Fibroblast of skin of left biceps (primary cell): Measurements from ENCODE around the gene ZEB2.

Experiments used
- DNase-seq, 2 experiments: peaks; one replicate each; pipeline ENCODE4 v3.0.0-alpha.2; 2013; ENCODE audit warnings: low read depth in 2 of 2

ZEB2 gene

GRCh38 chr2:144496092-144496976, 23.6 kb downstream of the ZEB2 start:
- DNase-seq: no peak

GRCh38 chr2:144495227-144496091, 24.5 kb downstream of the ZEB2 start:
- DNase-seq: no peak

- no peak for DNase-seq
These were observed 26.7 kb downstream of the ZEB2 start for GRCh38 chr2:144493027-144493809.

DNA sequence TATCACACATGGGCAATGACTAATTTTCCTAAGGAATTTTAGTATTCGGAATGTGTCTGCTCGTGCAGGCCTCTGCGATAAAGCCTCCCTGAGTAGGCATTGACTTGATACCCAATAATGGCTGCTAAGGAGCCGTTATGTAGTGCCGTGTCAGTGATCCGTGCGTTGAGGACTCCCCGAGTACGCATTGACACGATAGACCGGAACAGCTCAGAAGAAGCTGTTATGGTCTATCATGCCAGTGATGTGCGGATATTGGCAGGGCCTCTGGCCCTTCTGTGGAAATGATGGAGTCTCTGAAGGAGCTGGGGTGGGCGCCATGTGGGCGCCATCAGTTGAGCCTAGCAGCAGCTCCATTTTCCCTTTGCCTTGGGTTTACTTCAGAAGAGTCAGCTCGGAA, 29.1 kb downstream of the ZEB2 start:
- no peak for DNase-seq

DNA sequence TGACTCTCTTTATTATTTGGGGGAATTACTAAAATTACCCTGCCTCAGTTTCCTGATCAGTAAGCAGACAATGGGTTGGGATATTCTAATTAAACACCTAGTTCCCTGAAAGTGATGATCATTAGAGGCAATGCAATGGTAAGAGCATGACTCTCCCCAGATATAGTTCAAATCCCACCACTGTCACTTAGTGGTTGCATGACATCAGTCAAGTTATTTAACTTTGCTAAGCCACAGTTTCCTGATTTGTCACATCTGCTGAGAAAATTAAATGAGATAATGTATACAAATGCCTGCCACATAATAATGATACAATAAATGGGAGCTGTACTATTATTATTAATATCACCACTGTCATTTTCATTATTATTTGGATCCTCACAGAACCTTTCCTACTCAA, 29.9 kb downstream of the ZEB2 start:
- no peak for DNase-seq

DNA sequence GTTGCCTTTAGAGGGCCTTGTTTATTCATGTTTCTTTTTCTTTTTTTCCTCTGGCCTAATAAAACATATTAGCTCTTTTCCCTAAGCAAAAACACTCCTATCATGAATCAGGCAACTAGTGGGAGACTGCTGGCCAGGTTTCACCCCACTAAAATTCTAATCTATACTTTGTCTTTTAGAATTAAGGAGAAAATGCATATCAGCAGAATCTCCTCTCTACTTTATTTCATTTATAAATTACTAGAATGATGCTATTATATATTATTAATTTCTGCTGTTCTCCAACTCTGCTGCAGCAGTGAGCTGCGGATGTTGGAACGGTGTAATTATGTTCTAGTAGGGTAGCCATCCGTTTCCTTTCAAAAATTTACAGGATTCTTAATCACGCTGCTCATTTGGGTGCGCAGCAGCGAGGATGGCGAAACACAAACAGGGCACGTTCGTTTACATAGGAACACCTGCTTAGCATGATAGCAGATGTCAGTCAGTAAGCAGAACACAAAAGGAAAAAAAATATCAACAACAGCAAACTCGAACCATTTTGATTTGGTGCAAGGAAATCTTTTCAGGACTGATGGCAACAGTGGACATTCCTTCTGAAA, 30.5 kb downstream of the ZEB2 start:
- DNase-seq: no peak

GRCh38 chr2:144484201-144484948, 35.5 kb downstream of the ZEB2 start:
- no peak for DNase-seq

- DNase-seq: no peak
These were observed 38.3 kb downstream of the ZEB2 start for GRCh38 chr2:144481666-144482065.

GRCh38 chr2:144481109-144481508, 38.8 kb downstream of the ZEB2 start:
- DNase-seq: no peak

- no peak for DNase-seq
These were observed 39.6 kb downstream of the ZEB2 start for GRCh38 chr2:144480285-144480684.

DNA sequence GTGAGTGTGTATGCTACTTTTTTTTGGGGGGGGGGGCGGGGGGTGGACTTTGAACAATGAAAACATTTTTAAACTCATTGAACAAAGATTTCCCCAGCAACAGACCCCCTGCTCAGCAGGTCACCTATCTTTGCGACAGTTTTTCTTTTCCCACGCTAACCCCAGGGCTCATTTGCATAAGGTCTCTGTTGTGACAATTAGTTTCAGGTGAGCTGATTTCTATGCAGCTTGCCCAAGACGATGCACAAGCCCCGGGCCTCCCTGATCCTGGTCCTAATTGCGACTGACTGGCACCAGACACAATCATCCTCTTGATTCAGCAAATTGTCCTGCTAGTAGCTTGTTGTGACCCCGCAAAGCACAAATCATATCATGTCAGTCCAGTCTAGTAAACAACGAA, 40.3 kb downstream of the ZEB2 start:
- DNase-seq: no peak

DNA sequence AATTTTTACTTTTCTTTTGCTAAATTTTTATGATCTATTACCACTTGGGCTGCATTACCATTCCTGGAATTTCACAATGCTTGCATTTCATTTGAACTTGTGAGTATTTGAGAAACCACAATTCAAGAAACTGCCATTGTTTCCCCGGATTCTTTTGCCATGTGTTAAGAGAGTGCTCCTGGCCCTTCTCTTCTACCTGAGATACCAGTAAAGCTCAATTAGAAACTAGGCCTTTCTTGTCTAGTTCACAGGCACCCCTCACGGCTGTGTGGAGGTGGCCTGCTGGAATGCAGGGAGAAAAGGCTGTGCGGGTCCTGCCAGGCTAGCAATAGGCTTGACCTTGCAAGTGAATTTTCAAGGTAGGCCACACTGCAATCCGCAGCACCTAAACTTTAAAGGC, 40.8 kb downstream of the ZEB2 start:
- peak in 1 of 2 experiments; percentile 42 for DNase-seq

DNA sequence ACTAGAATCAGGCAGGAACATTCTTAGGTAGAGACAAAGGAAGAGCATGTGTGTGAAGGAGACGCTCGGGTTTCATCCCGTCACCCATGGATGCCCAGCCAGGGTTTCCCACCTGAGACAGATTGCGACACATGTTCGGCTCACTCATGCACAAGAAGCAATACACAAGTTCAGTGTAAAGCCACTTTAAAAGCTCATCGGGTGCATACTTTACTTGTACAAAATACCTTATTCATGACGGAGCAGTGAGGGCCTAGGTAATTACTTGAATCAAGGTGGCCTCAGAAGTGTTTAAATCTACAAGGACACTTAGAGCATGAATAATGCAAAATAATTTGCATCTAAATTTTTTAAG, 42.0 kb downstream of the ZEB2 start:
- no peak for DNase-seq

- DNase-seq: no peak
These were observed 42.5 kb downstream of the ZEB2 start for GRCh38 chr2:144477281-144477956.

DNA sequence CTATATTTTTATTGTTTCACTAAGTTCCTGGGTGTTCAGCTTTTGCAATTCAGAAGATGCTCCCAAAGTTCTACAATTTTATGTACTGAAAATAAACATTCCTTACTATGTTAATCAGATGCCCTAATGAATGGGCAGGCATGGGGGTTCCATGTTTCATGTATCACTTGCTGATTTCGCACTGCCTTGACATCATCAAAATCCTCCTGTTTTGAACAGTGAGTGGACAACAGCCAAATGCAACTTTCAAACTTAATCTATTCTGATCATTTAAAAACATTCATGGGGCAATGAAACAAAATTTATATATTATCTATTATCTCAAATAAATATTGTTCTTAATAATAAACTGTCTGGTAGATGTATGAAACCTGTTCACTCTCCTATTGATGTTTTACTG, 43.2 kb downstream of the ZEB2 start:
- DNase-seq: no peak

- DNase-seq: no peak
These were observed 44.2 kb downstream of the ZEB2 start for GRCh38 chr2:144475569-144476275.

DNA sequence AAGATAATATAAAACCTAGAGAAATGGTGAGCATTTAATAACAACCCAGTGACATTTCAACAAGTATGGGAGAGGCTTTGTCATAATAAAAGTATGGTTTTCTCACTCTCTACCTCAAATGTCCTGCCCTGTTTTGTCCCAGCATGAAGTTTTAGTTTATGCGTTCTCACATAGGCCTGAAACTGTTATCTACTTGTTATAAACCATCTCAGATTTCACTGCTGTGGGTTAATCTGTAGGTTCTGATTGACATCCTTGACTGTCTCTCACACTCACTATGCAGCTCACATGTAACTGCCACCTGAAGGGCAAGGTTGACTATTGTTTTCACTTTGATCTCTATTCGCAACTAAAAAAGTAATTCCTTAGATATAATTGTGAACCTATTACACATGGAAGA, 44.9 kb downstream of the ZEB2 start:
- no peak for DNase-seq

DNA sequence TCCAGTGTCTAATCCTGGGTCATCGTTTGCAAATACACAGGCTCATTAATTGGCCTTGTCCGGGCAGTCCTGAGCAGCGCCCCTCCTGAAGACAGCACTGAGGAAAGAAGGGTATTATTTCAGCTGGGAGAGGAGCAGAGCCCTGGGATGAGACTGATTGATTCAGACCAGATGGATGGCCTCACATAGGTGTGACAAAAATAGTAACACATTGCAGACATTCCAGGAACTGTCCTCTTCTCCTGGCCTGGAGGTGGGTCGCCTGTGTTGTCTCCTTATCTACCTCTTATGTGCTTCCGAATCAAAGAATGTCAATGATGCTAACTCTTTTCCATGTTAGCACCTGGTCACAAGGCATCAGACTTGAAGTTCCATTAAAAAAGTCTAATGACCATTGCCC, 45.9 kb downstream of the ZEB2 start:
- DNase-seq: no peak

GRCh38 chr2:144472911-144473310, 47.0 kb downstream of the ZEB2 start:
- DNase-seq: no peak

GRCh38 chr2:144472046-144472412, 47.9 kb downstream of the ZEB2 start:
- no peak for DNase-seq
